CD4-positive, alpha-beta T cell treated with Interleukin-1 beta for 1 hour (primary cell): ENCODE measurements around the gene HEMK1.

ENCODE experiments used
- DNase-seq, 2 donors: peaks; one replicate each; pipeline ENCODE4 v3.0.0-alpha.2; 2020 to 2022

HEMK1 gene

GRCh38 chr3:50549226-50549625, 20.1 kb upstream of the HEMK1 start:
- DNase-seq: no peak

GRCh38 chr3:50550079-50550736, 19.1 kb upstream of the HEMK1 start:
- peak; percentile 59 to 69 for DNase-seq

GRCh38 chr3:50551054-50551659, 18.2 kb upstream of the HEMK1 start:
- no peak for DNase-seq

GRCh38 chr3:50551681-50552435, 17.5 kb upstream of the HEMK1 start:
- DNase-seq: no peak

GRCh38 chr3:50552598-50552997, 16.7 kb upstream of the HEMK1 start:
- no peak for DNase-seq

- no peak for DNase-seq
These were observed 14.8 kb upstream of the HEMK1 start for GRCh38 chr3:50554553-50554952.

- DNase-seq: no peak
These were observed 12.2 kb upstream of the HEMK1 start for GRCh38 chr3:50557106-50557505.

- DNase-seq: no peak
These were observed 11.4 kb upstream of the HEMK1 start for GRCh38 chr3:50557915-50558314.

- no peak for DNase-seq
These were observed 9.6 kb upstream of the HEMK1 start for GRCh38 chr3:50559702-50560101.

GRCh38 chr3:50562861-50563260, 6.5 kb upstream of the HEMK1 start:
- no peak for DNase-seq

GRCh38 chr3:50563867-50564266, 5.5 kb upstream of the HEMK1 start:
- DNase-seq: no peak

- no peak for DNase-seq
These were observed 5.0 kb upstream of the HEMK1 start for GRCh38 chr3:50564321-50564720.

- DNase-seq: no peak
These were observed 2.3 kb upstream of the HEMK1 start for GRCh38 chr3:50567011-50567385.

GRCh38 chr3:50567386-50568167, 1.7 kb upstream of the HEMK1 start, which contains the start of gene C3orf18:
Gene C3orf18 (minus strand): TSS chr3:50567747. CDS start chr3:50565699, 2,048 bp downstream.
- peak; percentile 96 for DNase-seq

- DNase-seq: no peak
These were observed 1.4 kb downstream of the HEMK1 start for GRCh38 chr3:50570508-50571279.

GRCh38 chr3:50571486-50571885, 2.2 kb downstream of the HEMK1 start:
- DNase-seq: no peak

GRCh38 chr3:50572158-50572557, 2.8 kb downstream of the HEMK1 start:
- DNase-seq: peak; percentile 83 to 86

- DNase-seq: no peak
These were observed 3.6 kb downstream of the HEMK1 start for GRCh38 chr3:50572801-50573371.

- DNase-seq: peak; percentile 47 to 64
These were observed 4.5 kb downstream of the HEMK1 start for GRCh38 chr3:50573566-50574443.

- DNase-seq: peak in 1 of 2 donors; percentile 27
These were observed 5.1 kb downstream of the HEMK1 start for GRCh38 chr3:50574444-50574831.

- no peak for DNase-seq
These were observed 6.0 kb downstream of the HEMK1 start for GRCh38 chr3:50575372-50575771.
